ENCODE results near the gene AMT. TPM values are rescaled to one million over a fixed set of nuclear protein-coding genes. Genes with fewer than 3 reads are reported as not detected.

Gene AMT
- total RNA-seq, 1 donor: 1.7 TPM

DNA sequence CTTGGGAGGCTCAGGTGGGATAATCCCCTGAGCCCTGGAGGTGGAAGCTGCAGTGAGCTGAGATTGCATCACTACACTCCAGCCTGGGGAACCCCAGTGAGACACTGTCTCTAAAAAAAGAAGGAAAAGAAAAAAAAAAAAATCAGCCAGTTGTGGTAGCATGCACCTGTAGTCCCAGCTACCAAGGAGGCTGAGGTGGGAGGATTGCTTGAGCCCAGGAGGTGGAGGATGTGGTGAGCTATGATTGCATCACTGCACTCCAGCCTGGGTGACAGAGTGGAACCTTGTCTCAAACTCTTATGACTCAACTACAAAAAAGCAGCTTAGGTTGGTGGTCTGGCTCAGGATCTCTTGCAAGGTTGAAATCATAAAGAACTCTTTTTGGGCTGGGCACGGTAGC is 44.8 kb downstream of the AMT start:
- DNase-seq (ENCODE audit: low read depth): peak; percentile 52
- TF ChIP-seq, protein P1, sequence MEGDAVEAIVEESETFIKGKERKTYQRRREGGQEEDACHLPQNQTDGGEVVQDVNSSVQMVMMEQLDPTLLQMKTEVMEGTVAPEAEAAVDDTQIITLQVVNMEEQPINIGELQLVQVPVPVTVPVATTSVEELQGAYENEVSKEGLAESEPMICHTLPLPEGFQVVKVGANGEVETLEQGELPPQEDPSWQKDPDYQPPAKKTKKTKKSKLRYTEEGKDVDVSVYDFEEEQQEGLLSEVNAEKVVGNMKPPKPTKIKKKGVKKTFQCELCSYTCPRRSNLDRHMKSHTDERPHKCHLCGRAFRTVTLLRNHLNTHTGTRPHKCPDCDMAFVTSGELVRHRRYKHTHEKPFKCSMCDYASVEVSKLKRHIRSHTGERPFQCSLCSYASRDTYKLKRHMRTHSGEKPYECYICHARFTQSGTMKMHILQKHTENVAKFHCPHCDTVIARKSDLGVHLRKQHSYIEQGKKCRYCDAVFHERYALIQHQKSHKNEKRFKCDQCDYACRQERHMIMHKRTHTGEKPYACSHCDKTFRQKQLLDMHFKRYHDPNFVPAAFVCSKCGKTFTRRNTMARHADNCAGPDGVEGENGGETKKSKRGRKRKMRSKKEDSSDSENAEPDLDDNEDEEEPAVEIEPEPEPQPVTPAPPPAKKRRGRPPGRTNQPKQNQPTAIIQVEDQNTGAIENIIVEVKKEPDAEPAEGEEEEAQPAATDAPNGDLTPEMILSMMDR (IDR thresholded peaks at IDR 0.05; ENCODE audit: insufficient read depth, low read depth, low read length): no peak
- H3K4me3 ChIP-seq (ENCODE audit: low read depth, low read length): no peak overlapping the region

DNA sequence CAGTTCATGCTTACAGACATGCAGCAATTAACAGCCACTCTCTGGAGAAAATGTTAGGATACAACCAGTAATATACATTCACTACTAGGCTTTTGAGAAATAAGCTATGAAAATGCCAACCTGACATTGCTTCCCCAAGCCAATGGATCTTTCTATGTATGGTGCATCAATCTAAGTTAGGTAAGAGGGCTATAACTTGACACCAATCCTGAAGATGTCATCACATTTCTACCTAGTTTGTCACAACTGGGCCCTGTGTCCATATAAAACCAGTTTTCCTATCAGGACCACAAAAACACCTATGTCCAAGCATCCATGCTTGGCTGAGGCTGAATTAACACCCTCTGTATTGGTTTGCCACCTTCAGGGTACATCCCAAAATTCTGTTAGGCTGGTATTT is 50.3 kb downstream of the AMT start:
- H3K4me3 ChIP-seq (ENCODE audit: low read depth, low read length): no peak overlapping the region
- TF ChIP-seq, protein P1 (IDR thresholded peaks at IDR 0.05; ENCODE audit: insufficient read depth, low read depth, low read length): no peak
- no peak for DNase-seq (ENCODE audit: low read depth)

DNA sequence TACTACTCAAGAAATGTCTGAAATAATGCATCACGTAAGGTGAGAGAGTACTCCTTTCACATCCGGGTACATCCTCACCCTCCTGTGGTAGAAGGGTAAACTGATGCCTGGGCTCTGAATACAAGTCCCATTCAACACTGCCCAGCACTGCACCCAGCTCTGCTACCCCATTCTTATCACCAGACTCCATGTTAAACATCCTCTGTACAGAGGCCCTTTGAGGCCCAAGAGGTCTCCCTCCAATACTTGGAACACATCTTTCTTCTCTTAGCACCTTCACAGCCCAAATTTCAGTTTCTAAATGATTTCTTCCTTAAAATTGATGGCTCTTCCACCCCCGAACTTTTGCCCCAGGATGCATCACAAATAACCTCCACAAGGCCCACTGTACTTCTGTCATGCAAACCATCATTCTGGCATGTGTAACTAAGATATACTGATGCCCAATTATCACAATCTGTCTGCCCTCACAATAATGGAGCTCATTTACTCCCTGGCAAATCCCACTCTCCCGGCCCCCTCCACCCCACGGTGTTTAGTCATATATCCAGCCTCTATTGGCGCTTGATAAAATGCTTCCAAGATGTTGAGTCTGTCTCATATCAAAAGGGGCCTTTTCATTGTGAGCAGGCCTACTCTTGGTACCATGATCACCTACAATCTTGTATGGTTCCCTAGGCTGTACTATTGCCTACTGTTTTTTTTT is 51.5 kb downstream of the AMT start:
- TF ChIP-seq, protein P1 (IDR thresholded peaks at IDR 0.05; ENCODE audit: insufficient read depth, low read depth, low read length): no peak
- no peak for DNase-seq (ENCODE audit: low read depth)
- no peak overlapping the region for H3K4me3 ChIP-seq (ENCODE audit: low read depth, low read length)

Small RNA genes within 50 kb of the gene (small RNA-seq; reads per million reads assigned to genes)
- gene RNA5SP130: not detected

Other genes with a start within 250 kb of the AMT start
- 1.3 and 2.3 TPM in 2 replicates for gene C3orf62, start 145.2 kb downstream of the AMT start, total RNA-seq
- gene USP4, start 82.4 kb downstream of the AMT start, total RNA-seq: 21.6 and 23.3 TPM in 2 replicates
- gene GPX1, start 64.1 kb downstream of the AMT start, total RNA-seq: 198 and 272 TPM in 2 replicates
- 626 and 717 TPM in 2 replicates for gene RHOA, start 10.5 kb downstream of the AMT start, total RNA-seq
- gene TCTA, start 10.1 kb downstream of the AMT start, total RNA-seq: 22.2 and 27.2 TPM in 2 replicates
- gene NICN1, start 6.9 kb upstream of the AMT start, total RNA-seq: 3.9 and 4.7 TPM in 2 replicates
- gene DAG1, start 47.8 kb upstream of the AMT start, total RNA-seq: 61.2 and 88.5 TPM in 2 replicates
- under 0.01 TPM in 2 replicates for gene BSN, start 132.0 kb upstream of the AMT start, total RNA-seq